ENCODE measurements around the gene ZDHHC6.

DNA sequence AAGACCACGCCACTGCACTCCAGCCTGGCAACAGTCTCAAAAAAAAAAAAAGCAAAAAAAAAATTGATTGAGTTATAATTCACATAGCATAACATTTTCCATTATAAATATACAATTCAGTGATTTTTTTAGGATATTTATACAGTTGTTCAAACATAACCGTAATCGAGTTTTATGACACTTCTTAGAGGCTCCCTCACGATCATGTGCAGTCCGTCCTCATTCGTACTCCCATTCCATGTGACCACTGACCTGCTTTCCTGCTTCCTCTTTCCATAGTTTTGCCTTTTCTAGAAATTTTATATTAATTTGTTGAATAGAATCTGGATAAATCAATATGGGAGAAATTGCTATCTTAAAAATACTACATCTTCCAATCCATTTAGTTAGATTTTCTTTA is 46.0 kb upstream of the ZDHHC6 start:
- TF ChIP-seq POLR2A (IDR thresholded peaks at IDR 0.05), result no peak
- TF ChIP-seq, protein P1, sequence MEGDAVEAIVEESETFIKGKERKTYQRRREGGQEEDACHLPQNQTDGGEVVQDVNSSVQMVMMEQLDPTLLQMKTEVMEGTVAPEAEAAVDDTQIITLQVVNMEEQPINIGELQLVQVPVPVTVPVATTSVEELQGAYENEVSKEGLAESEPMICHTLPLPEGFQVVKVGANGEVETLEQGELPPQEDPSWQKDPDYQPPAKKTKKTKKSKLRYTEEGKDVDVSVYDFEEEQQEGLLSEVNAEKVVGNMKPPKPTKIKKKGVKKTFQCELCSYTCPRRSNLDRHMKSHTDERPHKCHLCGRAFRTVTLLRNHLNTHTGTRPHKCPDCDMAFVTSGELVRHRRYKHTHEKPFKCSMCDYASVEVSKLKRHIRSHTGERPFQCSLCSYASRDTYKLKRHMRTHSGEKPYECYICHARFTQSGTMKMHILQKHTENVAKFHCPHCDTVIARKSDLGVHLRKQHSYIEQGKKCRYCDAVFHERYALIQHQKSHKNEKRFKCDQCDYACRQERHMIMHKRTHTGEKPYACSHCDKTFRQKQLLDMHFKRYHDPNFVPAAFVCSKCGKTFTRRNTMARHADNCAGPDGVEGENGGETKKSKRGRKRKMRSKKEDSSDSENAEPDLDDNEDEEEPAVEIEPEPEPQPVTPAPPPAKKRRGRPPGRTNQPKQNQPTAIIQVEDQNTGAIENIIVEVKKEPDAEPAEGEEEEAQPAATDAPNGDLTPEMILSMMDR (IDR thresholded peaks at IDR 0.05), result no peak
